DOHH2 (cell line): ENCODE measurements around the gene PCSK9.
"Not testable (repeated sequence)": the region's sequence is repeated elsewhere in the genome, so short reads cannot be mapped to it uniquely, and the experiment has no call there.

ENCODE experiments used
- CTCF ChIP-seq: fragments of 200-600 bp; sonication (generic); IDR thresholded peaks from one replicate; pipeline ENCODE4 v1.5.1; 2014; ENCODE audit warnings: antibody characterized with exemption, mild to moderate bottlenecking, low read depth, low read length; ENCODE audit not compliant: poor library complexity, severe bottlenecking
- EZH2phosphoT487 ChIP-seq: fragments of 200-600 bp; sonication (generic); IDR thresholded peaks from 2 replicates; pipeline ENCODE4 v1.6.1; 2017; ENCODE audit warnings: borderline replicate concordance, mild to moderate bottlenecking, antibody characterized with exemption, low read length, moderate library complexity, mixed read lengths

GRCh38 chr1:55026682-55027081 is 12.7 kb upstream of the PCSK9 start:
- not testable (repeated sequence) for TF ChIP-seq CTCF, EZH2phosphoT487
